Right lobe of liver (tissue), 4 donors: ENCODE data around the gene PIAS4.

Experiments used
- POLR2A ChIP-seq: fragments of 450-650 bp; IDR thresholded peaks from one replicate; pipeline ENCODE4 v1.6.1; 2017; ENCODE audit warnings: antibody characterized with exemption, mild to moderate bottlenecking
- TF ChIP-seq, protein P1 (sequence below), 4 donors: fragments of 200-600 bp in 3 of 4; fragments of 450-650 bp in 1 of 4; IDR thresholded peaks; one replicate each; pipeline versions ENCODE4 v1.5.1 to v1.8.0; 2016 to 2022; ENCODE audit warnings: antibody characterized with exemption in 4 of 4, mild to moderate bottlenecking in 2 of 4
- donor health status: DM: no; HTN: no; CAD: no.
- donor health status: DM: no; HTN: no; CAD: no.
- donor health status: DM: no; HTN: yes; CAD: no.

DNA sequence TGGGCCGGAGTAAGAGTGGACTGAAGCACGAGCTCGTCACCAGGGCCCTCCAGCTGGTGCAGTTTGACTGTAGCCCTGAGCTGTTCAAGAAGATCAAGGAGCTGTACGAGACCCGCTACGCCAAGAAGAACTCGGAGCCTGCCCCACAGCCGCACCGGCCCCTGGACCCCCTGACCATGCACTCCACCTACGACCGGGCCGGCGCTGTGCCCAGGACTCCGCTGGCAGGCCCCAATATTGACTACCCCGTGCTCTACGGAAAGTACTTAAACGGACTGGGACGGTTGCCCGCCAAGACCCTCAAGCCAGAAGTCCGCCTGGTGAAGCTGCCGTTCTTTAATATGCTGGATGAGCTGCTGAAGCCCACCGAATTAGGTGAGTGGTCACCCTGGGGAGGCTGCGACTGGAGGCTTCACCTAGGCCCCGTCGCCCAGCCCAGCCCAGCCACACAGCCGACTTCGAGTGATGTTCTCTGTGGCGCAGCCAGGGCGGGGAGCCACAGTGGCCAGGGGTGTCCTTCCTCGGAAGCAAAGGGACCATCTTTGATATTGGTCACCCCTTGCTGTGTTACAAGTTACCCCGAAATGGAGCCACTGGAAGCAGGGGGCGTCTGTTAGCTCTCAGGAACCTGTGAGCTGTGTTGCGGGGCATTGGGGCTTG lies 5.6 kb downstream of the PIAS4 start:
- TF ChIP-seq, protein P1, sequence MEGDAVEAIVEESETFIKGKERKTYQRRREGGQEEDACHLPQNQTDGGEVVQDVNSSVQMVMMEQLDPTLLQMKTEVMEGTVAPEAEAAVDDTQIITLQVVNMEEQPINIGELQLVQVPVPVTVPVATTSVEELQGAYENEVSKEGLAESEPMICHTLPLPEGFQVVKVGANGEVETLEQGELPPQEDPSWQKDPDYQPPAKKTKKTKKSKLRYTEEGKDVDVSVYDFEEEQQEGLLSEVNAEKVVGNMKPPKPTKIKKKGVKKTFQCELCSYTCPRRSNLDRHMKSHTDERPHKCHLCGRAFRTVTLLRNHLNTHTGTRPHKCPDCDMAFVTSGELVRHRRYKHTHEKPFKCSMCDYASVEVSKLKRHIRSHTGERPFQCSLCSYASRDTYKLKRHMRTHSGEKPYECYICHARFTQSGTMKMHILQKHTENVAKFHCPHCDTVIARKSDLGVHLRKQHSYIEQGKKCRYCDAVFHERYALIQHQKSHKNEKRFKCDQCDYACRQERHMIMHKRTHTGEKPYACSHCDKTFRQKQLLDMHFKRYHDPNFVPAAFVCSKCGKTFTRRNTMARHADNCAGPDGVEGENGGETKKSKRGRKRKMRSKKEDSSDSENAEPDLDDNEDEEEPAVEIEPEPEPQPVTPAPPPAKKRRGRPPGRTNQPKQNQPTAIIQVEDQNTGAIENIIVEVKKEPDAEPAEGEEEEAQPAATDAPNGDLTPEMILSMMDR (IDR thresholded peaks at IDR 0.05): no peak
- TF ChIP-seq POLR2A: no peak
